ENCODE measurements around the gene TTLL8. TPM values are rescaled to one million over a fixed set of nuclear protein-coding genes. Genes with fewer than 3 reads are reported as not detected.

Gene TTLL8
- total RNA-seq, 1 experiment from 2014 or later: not detected

- TF ChIP-seq PREB (CRISPR knock-in tag; IDR thresholded peaks at IDR 0.05; ENCODE audit: borderline replicate concordance) (no peak), ZNF121 (CRISPR knock-in tag; IDR thresholded peaks at IDR 0.05) (no peak), ARID4B (CRISPR knock-in tag; IDR thresholded peaks at IDR 0.05; ENCODE audit: borderline replicate concordance) (0 out of 2 replicates have a peak, but pooled peaks have one; percentile 72), FOXK1 (CRISPR knock-in tag; IDR thresholded peaks at IDR 0.05) (no peak), ZSCAN18 (CRISPR knock-in tag; IDR thresholded peaks at IDR 0.05) (no peak), EMX1 (CRISPR knock-in tag; IDR thresholded peaks at IDR 0.05) (no peak), NFATC4 (CRISPR knock-in tag; IDR thresholded peaks at IDR 0.05) (no peak), SMAD4 (CRISPR knock-in tag; IDR thresholded peaks at IDR 0.05) (no peak), GTF2I (CRISPR knock-in tag; conservative IDR thresholded peaks at IDR 0.05) (no peak), FOXJ3 (CRISPR knock-in tag; IDR thresholded peaks at IDR 0.05; ENCODE audit: borderline replicate concordance) (no peak), GABPB1 (CRISPR knock-in tag; IDR thresholded peaks at IDR 0.05) (no peak), GRHL2 (CRISPR knock-in tag; IDR thresholded peaks at IDR 0.05; ENCODE audit: insufficient replicate concordance, severe bottlenecking) (no peak), CBFB (CRISPR knock-in tag; IDR thresholded peaks at IDR 0.05; ENCODE audit: low read depth) (peak; percentile 87; the same call in 1 of the 2 replicates), CREM (CRISPR knock-in tag; IDR thresholded peaks at IDR 0.05) (no peak; the same call in 1 of the 2 replicates), MXD4 (CRISPR knock-in tag; IDR thresholded peaks at IDR 0.05; ENCODE audit: borderline replicate concordance) (no peak), E2F5 (CRISPR knock-in tag; IDR thresholded peaks at IDR 0.05) (no peak), PRDM15 (CRISPR knock-in tag; IDR thresholded peaks at IDR 0.05) (no peak), ATF3 (CRISPR knock-in tag; conservative IDR thresholded peaks at IDR 0.05) (no peak), ZNF416 (CRISPR knock-in tag; IDR thresholded peaks at IDR 0.05) (no peak), ZBTB21 (CRISPR knock-in tag; IDR thresholded peaks at IDR 0.05; ENCODE audit: borderline replicate concordance) (no peak; the same call in 1 of the 2 replicates), ZNF263 (CRISPR knock-in tag; IDR thresholded peaks at IDR 0.05; ENCODE audit: low read depth) (no peak), ATF6 (CRISPR knock-in tag; IDR thresholded peaks at IDR 0.05) (no peak), TCF7 (CRISPR knock-in tag; IDR thresholded peaks at IDR 0.05; ENCODE audit: low read depth) (no peak)
These were observed 27.6 kb downstream of the TTLL8 start (continued) for GRCh38 chr22:50030297-50031188.

Data from WTC11 (cell line).